Esophagus mucosa (tissue), 1 donor: ENCODE data around the gene KIF17. TPM values are rescaled to one million over a fixed set of nuclear protein-coding genes. Genes with fewer than 3 reads are reported as not detected.
"Not testable (repeated sequence)": the region's sequence is repeated elsewhere in the genome, so short reads cannot be mapped to it uniquely, and the experiment has no call there.

Experiments
- ATAC-seq: fragments of 200-7000 bp; cut with Tn5 transposase; one replicate; pipeline ENCODE4 v1.9.1; 2020
- total RNA-seq: library from RNA; stranded (reverse); gene quantifications from one replicate; pipeline ENCODE4 v1.2.4, GENCODE V29; 2023
- donor health status: DM: yes; HTN: yes; CAD: no.

The KIF17 gene
- total RNA-seq, 1 donor from 2014 or later, result 0.60 TPM

DNA sequence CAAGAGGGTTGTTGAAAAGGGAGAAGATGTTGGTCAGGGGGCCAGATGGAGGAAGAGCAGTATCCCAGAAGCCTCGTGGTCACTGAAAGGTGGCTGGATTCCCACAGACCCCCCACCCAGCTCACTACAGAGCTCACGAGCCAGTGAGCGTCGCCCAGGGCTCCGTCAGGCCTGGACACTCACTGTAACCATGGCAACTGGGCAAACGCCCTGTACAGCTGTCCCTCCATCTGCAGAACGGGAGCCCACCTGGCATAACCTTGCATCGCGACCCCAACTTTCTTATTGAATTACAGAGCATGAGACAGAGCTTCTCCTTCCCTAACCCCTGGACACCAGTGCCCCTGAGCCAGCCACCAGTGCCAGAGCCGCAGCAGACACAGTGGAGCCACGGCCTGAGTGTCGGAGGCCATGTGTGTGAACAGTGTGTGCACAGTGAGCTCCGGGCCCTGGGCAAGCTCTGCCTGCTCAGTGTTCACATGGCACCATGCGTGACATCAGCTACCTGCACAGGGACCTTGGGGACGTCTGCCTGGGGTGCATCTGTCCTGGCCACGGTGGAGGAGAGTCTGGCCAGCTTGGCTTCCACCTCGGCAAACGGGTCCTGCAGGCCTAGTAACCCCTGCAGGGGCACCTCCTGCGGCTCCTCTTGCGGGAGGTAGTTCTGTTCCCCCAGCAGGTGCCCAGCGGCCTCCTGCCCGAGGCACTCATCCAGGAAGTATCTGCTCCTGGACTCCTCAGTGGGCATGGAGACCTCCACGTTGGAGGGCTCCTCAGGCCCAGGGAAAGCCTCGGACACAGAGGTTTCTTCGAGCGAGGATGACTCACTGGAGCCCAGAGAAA lies 30.7 kb downstream of the KIF17 start:
- no peak for ATAC-seq

DNA sequence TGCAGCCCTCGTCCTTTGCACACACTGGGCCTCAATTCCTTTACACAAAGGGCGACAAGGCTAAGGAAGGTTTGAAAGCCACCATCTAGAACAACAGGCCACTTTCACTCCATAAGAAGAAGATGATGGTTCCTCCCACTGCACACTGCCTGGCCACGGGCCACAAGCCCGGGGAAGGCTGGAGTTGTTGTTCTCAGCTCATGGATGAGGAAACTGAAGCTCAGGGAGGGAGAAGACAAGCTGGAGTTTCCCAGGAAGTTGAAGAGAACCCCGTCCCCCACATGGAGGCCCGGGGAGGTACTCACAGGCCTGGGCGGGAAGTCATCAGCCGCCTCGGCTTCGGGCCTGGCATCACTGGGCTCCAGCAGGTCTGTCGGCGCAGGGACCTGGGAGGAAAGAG lies 32.1 kb downstream of the KIF17 start:
- ATAC-seq, result no peak

DNA sequence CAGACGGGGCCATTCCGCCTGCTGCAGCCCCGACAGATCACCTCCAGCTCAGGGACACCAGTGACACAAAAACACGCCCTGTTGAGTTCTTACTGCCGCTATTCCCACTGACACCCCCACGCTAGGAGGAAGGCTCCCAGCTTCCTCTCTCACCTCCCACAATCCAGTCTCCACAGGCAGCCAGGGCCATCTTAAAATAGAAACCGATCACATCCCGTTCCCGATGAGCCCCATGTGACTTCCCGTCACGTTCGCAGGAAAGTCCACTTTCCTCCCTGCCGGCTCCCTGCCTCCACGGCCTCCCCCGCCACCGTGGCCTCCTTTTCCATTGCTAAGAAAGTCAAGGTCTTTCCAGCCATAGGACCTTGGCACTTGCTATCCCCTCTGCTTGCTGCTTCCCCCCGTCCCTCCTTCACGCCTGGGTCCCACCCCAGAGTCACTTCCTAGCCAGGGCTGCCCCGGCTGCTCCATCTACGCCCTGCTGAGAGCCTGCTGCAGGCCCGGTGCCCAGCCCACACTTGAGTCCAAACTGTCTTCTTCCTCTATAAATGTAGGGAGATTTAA lies 32.6 kb downstream of the KIF17 start:
- no peak for ATAC-seq

DNA sequence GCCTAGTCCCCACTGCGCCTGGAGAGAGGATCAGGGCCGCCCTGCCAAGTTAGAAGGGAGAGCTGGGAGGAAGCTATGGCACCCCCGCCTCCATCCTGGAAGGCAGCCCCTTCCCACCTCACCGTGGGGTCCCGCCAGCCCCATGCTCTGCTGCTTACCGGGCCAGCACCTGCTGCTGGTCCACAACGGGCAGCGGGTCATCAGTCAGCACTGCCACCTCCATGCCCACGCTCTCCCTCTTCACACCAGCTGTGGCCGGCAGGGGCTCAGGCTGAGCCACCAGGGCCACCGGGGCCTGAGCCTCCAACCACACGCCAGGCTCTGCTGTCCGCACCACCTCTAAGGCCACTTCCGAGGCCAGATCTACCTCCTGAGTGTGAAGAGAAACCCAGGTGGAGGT lies 33.2 kb downstream of the KIF17 start:
- no peak for ATAC-seq

DNA sequence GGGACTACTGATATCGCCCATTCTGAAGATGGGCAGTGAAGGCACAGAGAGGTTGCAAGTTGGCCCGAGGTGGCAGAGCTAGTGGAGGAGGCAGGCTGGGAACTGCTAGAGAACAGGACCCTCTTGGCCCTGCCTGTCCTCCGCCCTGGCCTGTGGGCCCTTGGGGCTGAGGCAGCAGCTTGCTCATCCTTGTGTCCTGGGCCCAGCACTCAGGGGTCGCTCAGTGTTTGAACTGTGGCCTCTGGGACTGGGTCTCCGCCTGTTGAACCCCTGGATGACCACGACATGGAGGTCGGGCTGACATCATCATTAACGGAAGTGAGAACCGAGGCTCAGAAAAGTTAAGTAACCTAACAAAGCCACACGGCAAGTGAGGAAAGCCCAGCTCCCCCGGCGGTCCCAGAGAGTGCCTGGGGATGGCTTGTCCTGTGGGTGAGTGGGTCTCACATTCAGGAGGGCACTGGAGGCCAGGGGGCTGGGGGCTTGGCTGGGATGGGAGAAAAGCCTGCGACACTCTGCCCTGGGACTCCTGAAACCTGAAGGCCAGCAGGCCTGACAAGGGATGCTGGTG lies 33.7 kb downstream of the KIF17 start:
- ATAC-seq, result no peak

DNA sequence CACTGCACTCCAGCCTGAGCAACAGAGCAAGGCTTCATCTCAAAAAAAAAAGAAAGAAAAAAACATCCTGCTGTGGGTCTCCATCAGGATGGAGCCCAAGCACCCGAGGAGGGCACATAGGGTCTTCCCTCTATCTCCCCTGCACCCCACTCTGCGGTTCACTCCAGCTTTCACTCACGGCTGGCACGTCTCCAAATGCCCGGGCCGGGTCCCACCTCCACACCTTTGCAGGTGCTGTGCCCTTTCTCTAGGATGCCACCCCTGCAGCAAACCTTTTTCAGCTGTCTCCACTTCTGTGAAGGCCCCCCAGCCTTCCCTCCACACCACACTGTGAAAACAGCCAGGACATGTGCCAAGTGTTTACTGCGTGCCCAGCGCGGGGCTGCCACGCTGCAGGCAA lies 34.2 kb downstream of the KIF17 start:
- ATAC-seq, result peak; percentile 6

DNA sequence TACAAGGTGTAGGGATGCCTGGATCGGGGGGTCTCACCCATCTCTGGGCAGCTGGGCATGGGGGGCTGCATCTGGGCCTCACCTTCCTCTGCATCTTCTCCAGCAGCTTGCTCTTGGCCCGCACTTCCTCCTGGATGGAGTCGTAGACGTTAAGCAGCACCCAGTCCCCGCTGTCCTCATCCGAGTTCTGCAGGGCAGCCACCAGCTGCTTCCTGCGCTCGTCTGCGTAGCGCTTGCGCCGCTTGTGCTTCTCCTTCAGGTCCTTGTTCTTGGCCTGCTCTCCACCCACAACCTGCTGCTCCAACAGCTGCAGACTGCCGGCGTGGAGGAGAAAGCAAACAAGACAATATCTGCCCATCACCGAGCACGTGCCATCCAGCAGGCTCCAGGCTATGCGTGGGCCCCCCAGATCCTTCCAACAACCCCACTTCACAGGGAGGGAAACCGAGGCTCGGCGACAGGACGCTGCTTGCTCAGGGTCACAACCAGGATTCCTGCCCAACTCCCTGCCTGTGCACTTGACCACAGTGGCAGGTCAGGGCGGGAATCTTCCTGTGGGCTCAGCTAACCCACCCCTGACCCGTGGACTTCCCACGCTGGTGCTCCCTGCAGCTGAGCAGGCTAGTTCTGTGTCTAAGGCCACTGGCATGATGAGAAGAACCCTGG lies 35.1 kb downstream of the KIF17 start:
- no peak for ATAC-seq

DNA sequence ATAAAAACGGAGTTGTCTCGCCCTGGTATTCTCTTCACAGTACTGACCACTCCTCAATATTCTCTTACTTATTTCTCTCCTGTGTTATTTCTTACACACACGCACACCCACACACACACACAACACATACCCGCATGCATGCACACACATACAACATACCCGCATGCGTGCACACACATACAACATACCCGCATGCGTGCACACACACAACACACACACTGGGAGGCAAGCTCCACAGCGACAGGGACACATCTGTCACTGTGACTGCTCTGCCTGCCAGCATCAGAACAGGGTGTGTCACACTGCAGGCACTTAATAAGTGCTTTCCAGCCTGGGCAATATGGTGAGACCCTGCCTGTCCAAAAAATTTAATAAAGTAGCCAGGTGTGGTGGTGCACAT lies 35.8 kb downstream of the KIF17 start:
- no peak for ATAC-seq

DNA sequence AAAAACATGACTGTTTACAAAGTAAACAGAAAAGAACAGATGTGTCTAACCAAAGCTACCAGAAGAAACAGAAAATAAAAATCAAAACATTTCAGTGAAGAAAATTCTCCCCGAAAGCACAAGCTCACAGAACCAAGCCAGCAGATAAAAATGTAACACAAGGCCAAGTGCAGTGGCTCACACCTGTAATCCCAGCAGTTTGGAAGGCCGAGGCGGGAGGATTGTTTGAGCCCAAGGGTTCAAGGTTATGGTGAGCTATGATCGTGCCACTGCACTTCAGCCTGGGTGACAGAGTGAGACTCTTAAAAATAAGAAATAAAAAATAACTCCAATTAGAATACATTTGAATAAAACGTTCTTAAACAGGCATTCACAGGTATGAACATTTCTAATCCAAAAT lies 37.5 kb downstream of the KIF17 start:
- ATAC-seq, result no peak

DNA sequence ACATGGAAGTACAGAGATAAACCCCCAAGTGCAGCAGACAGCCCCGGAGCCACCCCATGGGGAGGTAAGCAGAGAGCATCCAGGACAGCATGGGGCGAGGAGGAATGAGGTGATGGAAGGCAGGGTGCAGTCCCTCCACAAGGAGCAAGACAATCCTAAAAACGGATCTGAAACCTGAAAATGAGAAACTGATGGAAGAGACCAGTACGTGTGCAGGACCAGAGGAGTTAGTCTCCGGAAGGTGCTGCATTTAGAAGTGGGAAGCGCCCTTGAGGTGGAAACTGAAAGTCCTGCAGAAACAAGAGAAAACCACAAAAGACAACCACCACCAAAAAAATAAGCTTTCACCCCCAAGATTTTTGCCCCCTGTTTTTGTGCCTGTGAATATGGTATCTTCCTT lies 39.2 kb downstream of the KIF17 start:
- no peak for ATAC-seq

DNA sequence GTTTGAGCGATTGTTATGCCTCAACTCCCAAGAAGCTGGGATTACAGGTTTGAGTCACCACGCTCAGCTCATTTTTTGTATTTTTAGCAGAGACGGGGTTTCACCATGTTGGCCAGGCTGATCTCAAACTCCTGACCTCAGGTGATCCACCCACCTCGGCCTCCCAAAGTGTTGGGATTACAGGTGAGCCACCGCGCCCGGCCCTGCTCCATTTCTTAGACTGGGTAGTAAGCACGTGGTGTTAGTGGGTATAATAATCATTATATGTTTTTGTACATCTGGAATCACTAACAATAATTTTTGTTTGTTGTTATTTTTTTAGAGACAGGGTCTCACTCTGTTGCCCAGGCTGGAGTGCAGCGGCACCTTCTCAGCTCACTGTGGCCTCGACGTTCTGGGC lies 44.2 kb downstream of the KIF17 start:
- ATAC-seq, result not testable (repeated sequence)

DNA sequence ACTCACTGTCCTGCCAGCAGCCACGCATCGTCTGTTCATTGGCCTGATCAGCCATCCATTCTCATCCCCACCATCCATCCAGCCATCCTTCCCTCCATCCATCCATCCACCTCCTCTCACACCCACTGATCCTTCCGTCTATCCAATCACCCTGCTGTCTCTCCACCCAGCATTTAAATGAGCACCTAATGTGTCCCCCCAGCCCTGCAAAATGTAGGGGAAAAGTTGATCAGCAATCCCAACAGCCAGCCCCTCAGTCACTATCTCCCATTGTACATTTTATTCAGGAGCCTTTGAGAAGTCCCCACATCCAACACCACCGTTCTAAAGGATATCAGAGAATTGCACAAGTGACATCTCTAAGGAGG lies 45.6 kb downstream of the KIF17 start:
- ATAC-seq, result no peak

DNA sequence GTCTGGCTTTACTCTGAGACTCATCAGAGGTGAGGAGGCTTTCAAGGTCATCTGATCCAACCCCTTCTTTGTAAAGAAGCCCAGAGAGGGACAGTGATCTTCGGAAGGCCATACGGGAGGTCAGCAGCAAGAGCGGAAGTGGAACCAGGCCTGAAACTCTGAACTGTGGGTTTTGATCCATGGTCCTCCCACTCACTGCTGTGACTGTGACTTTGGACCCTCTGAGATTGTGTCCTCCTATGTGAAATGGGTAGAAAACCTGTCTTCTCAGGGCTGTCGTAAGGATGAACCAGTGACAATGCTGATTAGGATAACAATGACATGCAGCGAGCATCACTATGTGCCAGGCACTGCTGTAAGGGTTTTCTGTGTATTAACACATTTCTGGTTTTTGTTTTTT lies 46.9 kb downstream of the KIF17 start:
- no peak for ATAC-seq

DNA sequence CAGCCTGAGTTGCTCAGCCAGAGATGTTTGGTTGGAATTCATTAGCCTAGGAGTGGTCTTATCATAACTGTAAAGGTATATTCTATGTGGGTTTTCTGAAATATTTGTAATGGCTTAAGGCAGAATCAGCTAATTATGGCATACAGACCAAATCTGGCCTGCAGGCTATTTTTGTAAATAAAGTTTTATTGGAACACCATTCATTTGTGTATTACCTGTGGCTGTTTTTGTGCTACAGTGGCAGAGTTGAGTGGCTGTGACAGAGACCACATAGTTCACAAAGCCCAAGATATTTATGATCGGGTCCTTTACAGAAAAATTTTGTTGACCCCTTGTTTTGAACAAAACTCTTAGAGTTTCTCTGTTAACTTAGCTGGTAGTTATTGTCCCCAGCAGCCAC lies 49.2 kb downstream of the KIF17 start:
- no peak for ATAC-seq

DNA sequence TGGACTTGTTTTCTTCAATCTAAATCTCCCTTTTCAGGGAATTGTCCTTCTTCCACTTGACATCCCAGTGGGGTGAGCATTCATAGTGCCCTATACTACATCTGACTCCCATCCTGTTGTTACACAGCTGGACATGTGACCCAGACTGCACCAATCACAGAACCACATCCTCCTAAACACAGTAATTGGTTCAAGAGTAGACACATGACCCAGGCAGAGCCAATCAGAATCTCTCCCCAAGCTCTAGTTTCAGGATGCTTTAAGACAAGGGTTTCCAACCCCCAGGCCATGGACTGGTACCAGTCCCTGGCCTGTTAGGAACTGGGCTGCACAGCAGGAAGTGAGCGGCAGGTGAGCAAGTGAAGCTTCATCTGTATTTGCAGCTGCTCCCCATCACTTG lies 51.0 kb downstream of the KIF17 start:
- peak; percentile 16 for ATAC-seq

DNA sequence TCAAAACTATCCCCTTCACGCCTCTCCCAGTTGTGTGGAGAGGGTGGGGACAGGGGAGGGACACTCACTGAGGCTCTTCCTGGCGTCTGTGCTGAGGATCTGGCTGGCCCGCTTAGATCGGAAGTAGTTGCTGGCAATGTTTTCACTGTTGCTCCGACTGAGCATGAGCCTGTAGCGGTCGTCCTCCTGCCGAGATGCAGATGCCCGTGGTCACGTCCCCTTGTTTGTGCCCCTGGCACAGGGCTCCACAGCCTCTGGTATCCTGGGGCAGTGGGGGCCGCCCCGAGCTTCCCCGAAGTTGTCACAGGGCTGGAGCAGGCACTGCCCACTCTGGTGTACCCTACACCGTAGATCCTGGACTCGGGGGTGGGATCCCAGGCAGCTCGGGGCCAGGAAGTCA lies 51.7 kb downstream of the KIF17 start:
- ATAC-seq, result no peak

DNA sequence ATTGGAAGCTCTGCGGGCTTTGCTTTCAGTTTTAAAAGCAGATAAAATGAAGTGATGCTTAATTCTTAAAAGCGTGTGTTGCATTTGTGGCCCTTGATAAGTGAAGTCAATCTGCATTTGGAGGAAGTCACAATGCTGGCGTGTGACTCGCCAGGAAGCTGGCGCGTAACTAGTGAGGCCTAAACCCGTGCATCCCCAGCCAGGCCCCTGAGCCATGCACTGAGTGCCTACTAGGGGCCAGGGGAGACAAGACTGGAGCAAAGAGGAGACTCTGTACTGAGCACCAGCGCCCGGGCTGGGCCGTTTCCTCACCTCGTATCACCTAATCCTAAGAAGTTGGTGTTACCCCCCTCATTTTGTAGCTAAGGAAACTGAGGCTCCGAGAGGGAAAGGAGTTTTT lies 52.1 kb downstream of the KIF17 start:
- no peak for ATAC-seq

DNA sequence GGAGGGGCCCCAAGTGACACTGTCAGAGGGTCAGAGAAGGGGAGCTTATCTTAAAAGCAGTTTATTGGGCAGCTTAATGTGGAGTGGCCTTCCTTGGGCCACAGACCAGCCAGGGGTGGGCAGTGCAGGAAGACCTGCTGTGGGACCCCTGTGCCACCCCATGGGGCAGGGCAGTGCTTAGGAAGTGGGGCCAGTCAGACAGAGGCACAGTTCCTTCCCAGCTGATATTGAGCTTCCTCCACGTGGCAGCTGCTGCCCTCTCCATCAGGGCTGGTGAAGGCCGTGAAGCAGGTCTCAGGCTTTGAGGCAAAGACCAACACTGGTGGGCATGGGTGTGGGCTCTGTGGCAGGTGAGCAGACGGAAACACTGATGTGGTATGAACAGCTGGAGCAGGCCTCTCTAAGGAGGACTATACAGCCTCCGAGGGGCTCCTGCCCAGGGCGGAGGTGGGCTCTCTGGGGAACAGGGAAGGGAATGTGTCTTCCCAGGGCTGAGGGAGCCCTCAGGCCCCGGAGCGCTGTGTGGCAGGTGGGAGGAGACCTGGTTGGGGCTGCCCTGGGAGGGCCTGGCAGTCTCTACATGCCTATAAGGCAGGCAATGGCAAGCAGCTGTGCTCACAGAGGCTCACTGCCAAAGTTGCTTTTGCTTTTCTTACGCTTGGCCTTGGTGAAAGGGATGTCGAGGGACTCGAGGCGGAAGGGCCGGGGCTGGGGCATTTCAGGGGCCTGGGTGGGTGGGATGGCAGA lies 53.7 kb downstream of the KIF17 start:
- ATAC-seq, result no peak

DNA sequence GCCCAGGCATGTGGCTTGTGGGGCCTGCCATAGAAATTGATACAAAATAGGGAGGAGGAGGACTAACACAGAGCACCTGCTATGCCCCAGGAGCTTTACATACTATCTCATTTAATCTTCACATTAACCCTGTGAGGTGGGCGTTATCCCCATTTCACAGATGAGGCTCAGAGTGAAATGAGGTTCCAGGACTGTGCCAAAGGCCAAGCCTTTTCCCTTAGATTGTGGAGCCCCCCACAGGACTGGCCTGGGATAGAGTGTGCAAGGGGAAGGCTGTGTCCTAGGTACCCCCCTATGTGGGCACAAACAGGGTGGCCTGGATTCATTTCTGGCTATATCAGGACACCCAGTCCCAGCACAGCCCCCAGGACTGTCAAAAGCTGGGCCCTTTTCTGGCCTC lies 54.4 kb downstream of the KIF17 start:
- ATAC-seq, result no peak

DNA sequence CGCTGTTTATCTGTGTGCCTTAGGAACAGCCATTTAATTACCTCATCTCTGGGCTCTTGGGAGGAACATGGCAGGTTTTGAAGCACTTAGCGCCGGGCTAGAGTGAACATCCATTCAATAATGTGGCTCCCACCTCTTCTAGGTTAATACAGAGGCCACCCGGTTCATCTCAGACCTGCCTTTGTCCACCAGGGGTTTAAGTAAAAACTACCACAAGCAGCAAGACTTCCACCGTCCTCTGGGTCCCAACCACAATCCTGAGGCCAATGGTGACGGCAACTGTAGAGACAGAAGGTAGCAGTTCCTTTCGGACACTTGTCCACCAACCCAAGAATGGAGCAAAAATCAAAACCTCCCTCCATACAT lies 55.7 kb downstream of the KIF17 start:
- no peak for ATAC-seq

DNA sequence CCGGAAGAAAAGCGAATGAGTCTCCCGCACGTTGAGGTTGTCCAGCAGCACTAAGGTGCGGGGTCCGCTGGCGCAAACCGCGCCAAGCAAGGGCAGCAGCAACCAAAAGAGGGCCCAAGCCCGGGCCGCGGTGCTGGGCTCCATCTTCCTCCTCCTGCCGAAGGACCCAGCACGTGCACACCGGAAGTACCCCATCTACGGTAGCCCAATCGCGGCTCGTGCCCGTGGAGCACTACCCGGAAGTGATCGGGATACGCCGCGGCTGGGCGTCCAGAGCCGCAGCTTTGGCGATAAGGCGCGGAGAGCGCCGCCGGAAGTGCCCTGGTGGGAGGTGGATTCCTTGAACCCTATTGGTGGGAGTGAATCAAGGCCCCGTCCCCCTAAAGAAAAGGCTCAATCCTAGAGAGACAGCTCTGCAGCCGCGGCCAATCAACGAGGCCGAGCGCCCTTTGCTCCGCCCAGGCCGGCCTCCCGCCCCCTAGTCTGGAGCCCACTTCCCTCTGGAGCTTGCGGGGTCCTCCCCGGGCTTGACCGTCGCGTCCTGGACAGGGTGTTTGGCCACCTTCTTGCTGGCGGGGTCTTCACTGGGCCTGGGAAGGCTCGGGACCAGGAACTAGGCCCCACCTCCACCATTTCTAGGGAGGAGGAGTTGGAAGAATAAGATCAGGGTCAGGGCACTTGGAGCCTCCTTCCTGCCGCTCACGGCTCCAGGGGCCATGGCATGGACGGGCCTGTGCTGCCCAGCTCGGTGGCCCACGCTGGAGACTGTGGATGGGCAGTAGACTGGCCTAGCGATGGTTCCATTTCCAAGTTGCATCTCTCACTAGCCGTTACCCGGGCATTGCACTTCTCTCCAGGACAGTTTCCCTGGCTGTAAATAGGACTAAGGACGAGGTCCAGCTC lies 56.3 kb downstream of the KIF17 start, which contains the start of gene DDOST:
TSS of gene DDOST (minus strand) at position 163 of the 903 bp plus-strand sequence. CDS start at position 144, 19 bp downstream.
- peak; percentile 98 for ATAC-seq

DNA sequence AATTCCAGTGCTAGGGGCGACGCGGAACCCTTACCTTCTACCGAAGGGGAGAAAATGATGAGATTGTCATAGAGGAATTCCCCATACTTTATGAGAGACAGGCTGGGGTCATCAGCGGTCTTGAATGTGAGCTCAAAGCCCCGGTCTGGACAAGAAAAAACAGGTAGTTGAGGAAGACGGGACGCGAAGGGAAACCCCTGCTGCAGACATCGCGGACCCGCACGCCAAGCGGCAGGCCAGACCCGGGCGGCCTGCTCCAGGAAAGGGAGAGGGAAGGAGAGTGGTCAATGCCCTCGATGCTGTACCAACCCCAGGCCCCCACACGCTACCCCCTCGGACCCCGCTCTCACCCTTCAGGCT lies 57.0 kb downstream of the KIF17 start:
- peak; percentile 7 for ATAC-seq
